GM19467 (cell line): Measurements from ENCODE around the gene LGR5.

Source experiments
- ATAC-seq: cut with Tn5 transposase; IDR thresholded peaks from one replicate; pipeline ENCODE4 v1.9.1; 2021; ENCODE audit warnings: mild to moderate bottlenecking, moderate library complexity; ENCODE audit not compliant: unreplicated experiment

LGR5 gene

GRCh38 chr12:71585218-71585617 is 145.6 kb downstream of the LGR5 start:
- ATAC-seq = no peak

- ATAC-seq = no peak
These were observed 147.4 kb downstream of the LGR5 start for GRCh38 chr12:71587012-71587411.

DNA sequence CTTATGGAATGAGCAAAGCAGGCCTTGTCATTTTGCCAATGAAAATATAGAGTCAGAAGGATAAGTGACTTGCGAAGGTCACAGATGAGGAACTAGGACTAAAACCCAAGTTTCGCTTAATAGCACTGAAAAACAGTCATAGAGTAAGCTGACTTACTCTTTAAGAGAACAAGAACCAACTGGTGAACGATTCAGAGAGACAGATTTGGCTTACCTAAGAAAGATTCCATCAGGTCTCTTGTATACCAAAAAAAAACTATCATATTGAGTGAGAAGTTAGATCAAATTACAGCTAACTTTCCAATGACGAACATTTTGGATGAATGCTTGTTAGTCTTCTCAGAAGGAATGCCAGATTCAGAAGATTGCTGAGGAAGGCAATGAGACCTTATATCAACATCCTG is 149.9 kb downstream of the LGR5 start:
- ATAC-seq = no peak

- ATAC-seq = no peak
These were observed 152.0 kb downstream of the LGR5 start for GRCh38 chr12:71591601-71592000.

DNA sequence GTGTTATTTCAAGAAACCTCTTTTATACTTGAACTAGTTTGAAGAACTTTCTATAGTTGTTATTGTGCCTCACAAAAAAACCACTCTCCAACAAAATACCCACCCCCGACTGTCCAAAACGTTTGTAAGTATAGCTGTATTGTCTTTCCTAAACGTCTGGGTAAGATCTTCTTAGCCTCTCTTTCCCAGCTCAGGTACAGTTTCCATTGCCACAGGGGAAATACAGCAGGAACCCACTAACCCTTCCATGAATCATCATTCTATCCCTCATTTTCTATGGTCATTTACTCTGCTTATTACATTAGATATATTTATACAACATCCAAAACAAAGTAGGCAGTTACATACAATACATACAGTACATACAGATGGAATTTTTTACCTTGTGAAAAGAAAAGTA is 153.2 kb downstream of the LGR5 start:
- no peak for ATAC-seq

GRCh38 chr12:71594214-71594948 is 154.8 kb downstream of the LGR5 start:
- ATAC-seq = no peak

GRCh38 chr12:71599210-71599609 is 159.6 kb downstream of the LGR5 start:
- ATAC-seq = no peak

- ATAC-seq = no peak
These were observed 161.9 kb downstream of the LGR5 start for GRCh38 chr12:71601546-71601945.

- no peak for ATAC-seq
These were observed 163.4 kb downstream of the LGR5 start for GRCh38 chr12:71602761-71603577.

GRCh38 chr12:71605039-71605438 is 165.4 kb downstream of the LGR5 start:
- ATAC-seq = no peak

- ATAC-seq = no peak
These were observed 168.1 kb downstream of the LGR5 start for GRCh38 chr12:71607494-71608330.

DNA sequence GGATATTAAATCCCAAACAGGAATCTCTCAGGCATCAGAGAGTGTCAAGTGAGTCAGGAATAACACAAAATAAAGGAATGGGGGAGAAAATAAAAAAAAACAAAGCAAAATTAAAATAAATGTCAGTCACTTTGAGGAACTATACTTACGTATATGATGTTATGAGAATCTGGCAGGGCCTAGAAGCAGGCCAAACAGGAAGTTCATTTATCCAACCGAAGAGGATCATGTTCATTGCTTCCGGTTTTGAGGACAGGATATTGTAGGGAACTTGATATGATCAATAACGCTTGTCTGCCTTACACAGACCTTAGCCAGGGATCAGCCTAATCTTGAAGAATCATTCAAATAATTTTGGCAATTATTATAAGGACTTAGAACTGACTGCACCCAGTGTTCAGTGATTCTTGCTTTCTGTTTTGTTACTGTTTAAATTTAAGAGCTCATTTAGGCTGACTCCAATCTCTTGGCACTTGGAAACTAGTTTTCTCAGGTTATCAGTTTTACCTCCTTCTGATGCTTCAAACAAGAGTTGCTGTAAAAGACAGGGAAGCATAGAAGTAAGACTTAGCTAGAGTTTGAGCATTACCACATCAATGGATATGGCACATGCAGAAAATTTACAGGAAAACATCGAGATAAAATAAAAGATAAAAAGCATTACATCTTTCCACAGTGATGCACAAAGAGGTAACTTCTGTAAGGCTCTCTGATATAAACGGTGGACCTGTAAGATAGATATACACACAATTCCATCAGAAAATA is 170.6 kb downstream of the LGR5 start:
- ATAC-seq = no peak

DNA sequence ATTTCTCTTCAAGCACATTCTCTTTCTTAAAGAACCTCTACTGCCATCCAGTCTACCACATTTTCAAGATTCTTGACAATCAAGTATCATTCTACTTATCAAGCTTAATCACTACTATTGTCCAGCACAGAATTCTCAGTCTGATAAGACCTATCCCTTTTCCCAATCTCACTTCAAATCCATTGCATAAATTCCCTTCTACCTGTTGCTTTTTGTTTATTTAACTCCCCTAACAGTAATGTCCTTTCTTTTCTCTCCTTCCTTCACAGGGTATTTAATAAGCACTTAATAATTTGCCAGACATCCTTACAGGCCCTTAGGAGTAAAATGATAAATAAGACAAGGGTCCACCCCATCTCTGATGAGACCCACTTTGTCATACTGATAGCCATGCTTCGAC is 182.3 kb downstream of the LGR5 start:
- no peak for ATAC-seq

GRCh38 chr12:71625476-71625875 is 185.9 kb downstream of the LGR5 start:
- no peak for ATAC-seq

DNA sequence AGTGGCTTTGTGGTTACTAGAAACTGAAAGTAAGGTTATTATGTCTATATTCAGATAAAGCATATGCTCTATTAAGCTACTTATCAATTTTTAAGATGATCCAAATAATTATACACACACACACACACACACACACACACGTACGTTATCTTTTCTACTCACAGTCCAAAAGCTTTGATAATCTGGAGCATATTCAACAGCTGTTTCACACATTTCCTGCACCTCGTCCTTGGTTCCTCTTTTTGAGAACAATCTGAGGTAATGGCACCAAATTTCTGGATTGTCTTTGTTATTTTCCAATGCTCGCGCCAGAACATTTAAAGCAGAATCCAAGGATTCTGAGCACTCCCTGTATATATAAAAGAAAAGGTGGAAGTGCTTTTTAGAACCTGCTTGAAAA is 186.5 kb downstream of the LGR5 start:
- peak; percentile 49 for ATAC-seq

DNA sequence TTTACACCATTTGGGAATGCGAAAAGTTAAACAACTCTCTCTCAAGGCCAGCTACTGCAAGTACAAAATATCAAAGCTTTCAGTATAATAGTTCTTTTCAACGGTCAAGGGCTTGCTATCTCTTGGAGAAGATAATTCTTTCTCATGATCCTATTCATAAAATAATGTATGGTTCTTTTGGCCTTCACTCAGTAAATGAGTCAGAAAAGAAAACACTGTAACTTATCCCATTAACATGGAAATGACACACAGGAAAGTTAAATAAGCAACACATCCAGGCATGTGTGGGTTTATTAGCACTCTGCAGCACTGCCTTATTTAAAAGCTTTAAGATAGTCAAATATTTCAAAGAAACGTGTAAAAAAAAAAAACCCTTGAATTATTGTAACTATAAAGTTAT is 187.2 kb downstream of the LGR5 start:
- no peak for ATAC-seq

GRCh38 chr12:71627438-71628002 is 187.9 kb downstream of the LGR5 start:
- ATAC-seq = no peak
